Measurements from ENCODE around the gene HID1. TPM values are rescaled to one million over a fixed set of nuclear protein-coding genes. Genes with fewer than 3 reads are reported as not detected.

The HID1 gene
- total RNA-seq, 1 experiment from 2014 or later, result 12.7 TPM

GRCh38 chr17:74999523-74999922 is 27.0 kb upstream of the HID1 start:
- no CpG with 5 or more reads among the region's 4 CpGs for WGBS (ENCODE audit: extremely low coverage, insufficient read length, low lambda C conversion rate)
- Histone ChIP-seq H2AFZ (ENCODE audit: low read length) (no peak overlapping the region), H3K18ac (ENCODE audit: insufficient read length, low read depth, low read length) (no peak overlapping the region), H4K8ac (replicated peaks; ENCODE audit: insufficient read length, low read depth, low read length) (no peak overlapping the region), H3K23me2 (ENCODE audit: insufficient read length, low read depth, low read length, poor library complexity, severe bottlenecking) (no peaks in the 10 kb centered on the region), H3T11ph (ENCODE audit: low read length) (no peak overlapping the region), H2BK120ac (ENCODE audit: low read depth, low read length, poor library complexity, severe bottlenecking) (no peak overlapping the region), H3K4me1 (ENCODE audit: insufficient read depth, low read length) (no peaks in the 10 kb centered on the region), H3K79me1 (ENCODE audit: insufficient read depth, low read depth, low read length, poor library complexity, severe bottlenecking) (no peaks in the 10 kb centered on the region), H3K27me3 (ENCODE audit: insufficient read depth, low read length) (no peaks in the 10 kb centered on the region), H3K23ac (ENCODE audit: insufficient read length, low read depth, low read length) (no peak overlapping the region), H2BK15ac (ENCODE audit: low read depth, low read length) (no peak overlapping the region), H2BK20ac (ENCODE audit: low read depth, low read length, poor library complexity, severe bottlenecking) (no peak overlapping the region), H4K20me1 (ENCODE audit: control insufficient read depth, insufficient read depth, insufficient read length) (no peaks in the 10 kb centered on the region), H2BK5ac (ENCODE audit: insufficient read length, low read length) (no peak overlapping the region), H4K5ac (ENCODE audit: insufficient read length, low read depth, low read length) (no peak overlapping the region), H2AK5ac (ENCODE audit: insufficient read length, low read length) (no peak overlapping the region), H3K79me2 (ENCODE audit: insufficient read depth, low read length) (no peaks in the 10 kb centered on the region; the same call in 1 of the 2 replicates), H3K14ac (ENCODE audit: insufficient read depth, low read length) (no peak overlapping the region), H3K4me2 (ENCODE audit: insufficient read depth, insufficient read length, low read length) (no peak overlapping the region), H4K91ac (ENCODE audit: insufficient read length, low read depth, low read length) (no peak overlapping the region), H3K4ac (ENCODE audit: low read depth, low read length) (no peak overlapping the region), H3K56ac (ENCODE audit: insufficient read length, low read depth, low read length) (no peak overlapping the region), H3K27ac (ENCODE audit: insufficient read length, low read depth, low read length) (no peak overlapping the region), H2BK12ac (ENCODE audit: insufficient read length, low read depth, low read length) (no peak overlapping the region), H3K9ac (ENCODE audit: extremely low read depth, insufficient read length, low read length) (no peak overlapping the region), H3K9me3 (ENCODE audit: control insufficient read depth, low read depth, low read length) (no peaks in the 10 kb centered on the region)
- Mint-ChIP-seq H3K9me3 (no peaks in the 10 kb centered on the region), H3K36me3 (ENCODE audit: insufficient read depth in 1 of 3, low read depth in 3 of 3) (peaks cover 9 to 40% (median 32%) of the 10 kb centered on the region in 3 experiments; a peak in 6 of 7 replicates), H3K27ac (no peak overlapping the region), H3K27me3 (ENCODE audit: low read depth) (no peaks in the 10 kb centered on the region), H3K4me1 (no peaks in the 10 kb centered on the region), H3K4me3 (no peak overlapping the region)
- DNase-seq, result no peak
- no peak for TF ChIP-seq CTCF (conservative IDR thresholded peaks at IDR 0.05)

Data from H9 (cell line).